T-helper 2 cell treated with Interferon-gamma antibody and Interleukin-4, amounts not matched to agents 100 ng/mL and 5 ng/mL, for 36 hours (primary cell): ENCODE results near the gene PDE4D. TPM values are rescaled to one million over a fixed set of nuclear protein-coding genes. Genes with fewer than 3 reads are reported as not detected.
"Not testable (repeated sequence)": the region's sequence is repeated elsewhere in the genome, so short reads cannot be mapped to it uniquely, and the experiment has no call there.

Source experiments
- intact Hi-C: fragments of 100-400 bp; cut with micrococcal nuclease; formaldehyde crosslinking; loops from one replicate; pipeline ENCODE4 v1.15.1; 2023
- total RNA-seq: library from RNA; stranded (reverse); gene quantifications from 2 replicates; pipeline ENCODE4 v1.2.3, GENCODE V29; 2022

Gene PDE4D
- total RNA-seq, 1 donor from 2014 or later = 60.2 TPM

- intact Hi-C loops = no loop called here
Observed at GRCh38 chr5:59385700-59386099, 507.8 kb downstream of the PDE4D start.

- intact Hi-C loops = loop anchor here (1.0 to 5.0 kb wide), 3 partner anchors 192 to 508 kb away; no protein-coding TSS in a partner anchor
Observed at GRCh38 chr5:59380350-59380951, 513.1 kb downstream of the PDE4D start.

GRCh38 chr5:59374036-59374435, 519.5 kb downstream of the PDE4D start:
- intact Hi-C loops = not testable (repeated sequence)

DNA sequence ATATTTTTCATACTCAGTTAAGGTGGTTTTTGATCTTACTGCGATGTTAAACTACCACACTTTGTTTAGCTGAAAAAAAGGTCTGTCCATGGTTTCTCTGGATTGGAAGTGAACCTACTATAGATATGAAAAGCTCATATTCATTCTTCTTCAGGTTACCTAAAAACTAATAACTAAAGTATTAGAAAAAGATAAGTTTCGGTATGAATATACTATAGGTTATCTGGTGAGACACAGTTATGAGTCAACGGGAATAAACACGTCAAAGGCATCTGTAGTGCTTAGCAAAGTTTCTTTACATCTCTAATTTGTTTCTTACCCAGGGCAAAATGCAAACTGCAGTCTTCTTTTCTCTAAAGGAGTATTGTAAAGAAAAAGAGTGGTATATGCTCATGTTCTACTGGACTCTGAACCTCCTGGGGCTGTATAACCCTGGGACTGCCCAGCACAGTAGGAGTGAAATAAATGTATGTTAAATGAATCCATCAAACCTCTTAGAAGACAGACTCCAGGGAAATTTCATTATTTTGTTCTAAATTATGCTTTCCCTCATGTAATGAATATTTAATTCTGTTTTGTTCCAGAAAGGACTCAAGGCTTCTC, 521.9 kb downstream of the PDE4D start:
- intact Hi-C loops = no loop called here

DNA sequence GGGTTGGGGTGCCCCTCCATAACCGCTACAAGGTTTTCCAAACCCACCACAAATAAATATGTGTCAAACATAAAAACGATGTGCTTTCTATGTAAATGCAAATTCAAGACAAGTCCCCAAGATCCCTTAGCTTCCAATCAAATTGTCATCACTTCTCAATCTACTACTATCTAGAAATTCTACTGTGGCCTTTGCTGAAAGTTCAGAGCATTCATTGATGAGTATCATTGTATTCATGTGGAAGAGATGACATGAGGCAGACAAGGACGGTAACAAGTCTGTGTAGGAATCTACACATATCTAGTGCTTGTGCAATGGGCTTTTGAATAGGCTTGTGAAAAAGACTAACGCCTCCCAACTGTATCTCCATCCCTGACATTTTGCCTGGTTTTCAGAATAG, 524.6 kb downstream of the PDE4D start:
- intact Hi-C loops = loop anchor here (1.0 to 5.0 kb wide), 2 partner anchors 181 to 482 kb away; no protein-coding TSS in a partner anchor

- intact Hi-C loops = loop anchor here (1.0 to 5.0 kb wide), 2 partner anchors 180 to 481 kb away; no protein-coding TSS in a partner anchor
Observed at GRCh38 chr5:59367791-59368394, 525.6 kb downstream of the PDE4D start.

- intact Hi-C loops = loop anchor here (5.0 kb wide), 1 partner anchor 479 kb away; no protein-coding TSS in a partner anchor
Observed at GRCh38 chr5:59366784-59367183, 526.7 kb downstream of the PDE4D start.

- intact Hi-C loops = no loop called here
Observed at GRCh38 chr5:59362438-59362837, 531.1 kb downstream of the PDE4D start.

- intact Hi-C loops = no loop called here
Observed at GRCh38 chr5:59361454-59361853, 532.1 kb downstream of the PDE4D start.

- intact Hi-C loops = no loop called here
Observed at GRCh38 chr5:59360130-59360555, 533.4 kb downstream of the PDE4D start.

GRCh38 chr5:59358005-59358861, 535.3 kb downstream of the PDE4D start:
- intact Hi-C loops = no loop called here

- intact Hi-C loops = no loop called here
Observed at GRCh38 chr5:59357381-59357977, 536.0 kb downstream of the PDE4D start.

- intact Hi-C loops = no loop called here
Observed at GRCh38 chr5:59356813-59357380, 536.6 kb downstream of the PDE4D start.

- intact Hi-C loops = no loop called here
Observed at GRCh38 chr5:59354811-59355210, 538.7 kb downstream of the PDE4D start.

DNA sequence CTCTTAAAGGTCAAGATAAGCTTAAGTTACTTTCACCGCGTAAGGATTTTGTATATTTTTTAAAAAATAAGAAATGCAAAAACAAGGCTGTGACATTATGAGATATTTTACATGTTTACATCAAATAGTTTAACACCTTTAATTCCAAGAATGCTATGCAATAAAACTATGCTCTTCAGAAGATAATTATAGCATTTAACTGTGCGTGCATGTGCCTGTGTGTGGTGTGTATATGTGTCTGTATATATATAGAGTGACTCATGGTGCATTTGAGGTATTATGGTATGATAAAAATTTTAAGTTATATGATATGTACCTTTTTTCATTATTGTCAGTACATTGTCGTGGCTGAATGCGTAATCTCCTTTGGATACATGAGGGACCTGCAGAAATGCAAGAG, 539.3 kb downstream of the PDE4D start:
- intact Hi-C loops = no loop called here

DNA sequence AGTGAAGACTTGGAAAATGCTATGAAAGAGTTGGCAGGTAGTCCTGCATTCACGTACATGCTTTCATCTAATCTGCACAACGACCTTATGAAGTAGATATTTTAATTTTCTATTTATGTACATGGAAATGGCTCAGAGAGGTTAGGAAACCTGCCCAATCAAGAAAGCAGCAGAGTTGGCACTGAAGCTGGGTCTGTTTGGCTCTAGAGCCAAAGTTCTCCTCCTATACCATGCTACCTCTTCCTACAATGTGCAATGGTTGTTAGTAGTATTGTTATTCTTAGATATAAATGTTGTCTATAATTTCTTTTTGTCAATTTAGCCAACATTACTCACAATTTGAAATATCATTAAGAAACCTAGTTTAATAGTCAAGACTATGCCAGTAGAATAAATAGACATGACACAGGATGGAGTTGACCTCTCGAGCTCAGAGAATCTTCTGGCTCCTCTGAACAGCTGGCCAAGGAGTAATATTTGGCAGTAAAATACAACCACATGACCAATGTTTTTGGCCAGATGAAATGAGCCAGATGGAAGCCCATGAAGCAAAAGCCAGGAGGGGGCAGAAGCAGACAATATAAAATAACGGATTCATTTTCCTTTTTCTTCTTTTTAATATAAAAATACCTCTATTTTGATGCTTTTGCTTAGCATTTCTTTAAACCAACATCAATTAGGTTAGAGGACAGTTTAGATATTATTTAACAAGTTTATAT, 542.3 kb downstream of the PDE4D start:
- intact Hi-C loops = no loop called here

GRCh38 chr5:59348189-59348588, 545.3 kb downstream of the PDE4D start:
- intact Hi-C loops = no loop called here

GRCh38 chr5:59346982-59347381, 546.5 kb downstream of the PDE4D start:
- intact Hi-C loops = no loop called here

DNA sequence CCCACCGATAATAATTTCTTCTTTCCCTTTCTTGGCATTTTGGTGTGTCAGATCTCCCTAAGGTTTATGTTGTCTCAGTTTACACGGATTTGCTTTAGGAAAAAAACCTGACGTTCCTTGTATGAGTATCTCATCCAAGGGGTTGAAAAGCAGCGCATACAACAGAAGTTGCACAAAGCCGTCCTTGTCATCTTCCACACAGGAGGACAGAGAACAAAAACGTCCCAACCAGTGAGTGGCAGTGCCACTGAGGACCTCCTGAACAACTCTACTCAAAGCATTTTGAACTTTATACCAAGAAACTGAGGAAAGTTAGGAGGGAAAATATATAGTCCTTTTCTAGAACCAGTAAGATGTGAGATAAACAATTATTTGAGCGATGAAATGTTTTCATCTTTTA, 547.0 kb downstream of the PDE4D start:
- intact Hi-C loops = no loop called here

- intact Hi-C loops = no loop called here
Observed at GRCh38 chr5:59342181-59342580, 551.3 kb downstream of the PDE4D start.
